Astrocyte (in vitro differentiated cells and primary cell): Measurements from ENCODE around the gene EME1. TPM values are rescaled to one million over a fixed set of nuclear protein-coding genes. Genes with fewer than 3 reads are reported as not detected.
A peak's percentile ranks its signal among the peaks of the same experiment; 100 is the strongest.

ENCODE experiments used
- DNase-seq: peaks from one replicate; pipeline ENCODE4 v3.0.0-alpha.2; 2010; ENCODE audit warnings: low read depth
- FAIRE-seq: peaks from 2 replicates; lab custom pipeline; 2011; peaks lifted over from hg19 to GRCh38; lab: Jason Lieb, UNC
- H2AFZ ChIP-seq: 2 replicates; pipeline ENCODE4 v1.6.0; 2012; ENCODE audit warnings: low read depth, low read length, inconsistent platforms
- H3K27ac ChIP-seq: 2 replicates; pipeline ENCODE4 v1.5.1; 2011; ENCODE audit warnings: low read depth, low read length, inconsistent platforms
- H3K27me3 ChIP-seq: 2 replicates; pipeline ENCODE4 v1.6.0; 2011; ENCODE audit warnings: low read length, inconsistent platforms; ENCODE audit not compliant: insufficient read depth
- H3K36me3 ChIP-seq: 2 replicates; pipeline ENCODE4 v1.5.1; 2011; ENCODE audit warnings: low read length, inconsistent platforms; ENCODE audit not compliant: insufficient read depth
- H3K4me1 ChIP-seq: 2 replicates; pipeline ENCODE4 v1.5.1; 2011; ENCODE audit warnings: low read length, inconsistent platforms; ENCODE audit not compliant: insufficient read depth
- H3K4me2 ChIP-seq: 2 replicates; pipeline ENCODE4 v1.6.0; 2012; ENCODE audit warnings: low read length, inconsistent platforms
- H3K4me3 ChIP-seq: 2 replicates; pipeline ENCODE4 v1.5.1; 2011; ENCODE audit warnings: low read depth, mild to moderate bottlenecking, low read length, inconsistent platforms; ENCODE audit not compliant: insufficient read depth
- H3K79me2 ChIP-seq: 2 replicates; pipeline ENCODE4 v1.6.0; 2012; ENCODE audit warnings: mild to moderate bottlenecking, low read length, inconsistent platforms; ENCODE audit not compliant: insufficient read depth
- H3K9ac ChIP-seq: 2 replicates; pipeline ENCODE4 v1.6.0; 2012; ENCODE audit warnings: mild to moderate bottlenecking, low read length, inconsistent platforms
- H3K9me3 ChIP-seq: 2 replicates; pipeline ENCODE4 v1.5.1; 2012; ENCODE audit warnings: low read depth, mild to moderate bottlenecking, low read length, inconsistent platforms; ENCODE audit not compliant: insufficient read depth
- H4K20me1 ChIP-seq: 2 replicates; pipeline ENCODE4 v1.6.0; 2012; ENCODE audit warnings: low read length, inconsistent platforms; ENCODE audit not compliant: insufficient read depth
- H3K27ac Mint-ChIP-seq: one replicate; pipeline ENCODE4 v1.8.0; 2021; ENCODE audit warnings: mild to moderate bottlenecking, mixed read lengths; ENCODE audit not compliant: unreplicated experiment
- H3K27me3 Mint-ChIP-seq: one replicate; pipeline ENCODE4 v1.8.0; 2021; ENCODE audit warnings: low read depth, mixed read lengths; ENCODE audit not compliant: unreplicated experiment
- H3K36me3 Mint-ChIP-seq: one replicate; pipeline ENCODE4 v1.8.0; 2021; ENCODE audit warnings: low read depth, mixed read lengths; ENCODE audit not compliant: unreplicated experiment
- H3K4me1 Mint-ChIP-seq: one replicate; pipeline ENCODE4 v1.8.0; 2021; ENCODE audit warnings: low read depth, mixed read lengths; ENCODE audit not compliant: unreplicated experiment
- H3K4me3 Mint-ChIP-seq: one replicate; pipeline ENCODE4 v1.8.0; 2021; ENCODE audit warnings: mild to moderate bottlenecking, moderate library complexity, mixed read lengths; ENCODE audit not compliant: unreplicated experiment
- H3K9me3 Mint-ChIP-seq: one replicate; pipeline ENCODE4 v1.8.0; 2021; ENCODE audit warnings: mild to moderate bottlenecking, mixed read lengths; ENCODE audit not compliant: unreplicated experiment
- CTCF ChIP-seq: IDR thresholded peaks from 2 replicates; pipeline ENCODE4 v1.5.1; 2011; ENCODE audit warnings: low read depth, mild to moderate bottlenecking, inconsistent platforms, low read length, moderate library complexity; ENCODE audit not compliant: insufficient read depth
- EZH2 ChIP-seq: IDR thresholded peaks from 2 replicates; pipeline ENCODE4 v1.6.1; 2012; ENCODE audit warnings: mild to moderate bottlenecking, low read length, inconsistent platforms; ENCODE audit not compliant: insufficient read depth
- total RNA-seq: library from RNA; stranded (reverse); gene quantifications from 2 replicates; pipeline ENCODE4 v1.2.1, GENCODE V29; 2021

EME1 gene
- total RNA-seq, 1 donor from 2014 or later = 3.1 TPM

GRCh38 chr17:50344731-50345365 is 28.2 kb upstream of the EME1 start:
- H3K36me3 Mint-ChIP-seq = peaks cover 2% of the 10 kb centered on the region
- FAIRE-seq = no peak

GRCh38 chr17:50345432-50346312 is 27.4 kb upstream of the EME1 start, which contains the start of gene XYLT2:
Gene XYLT2 (plus strand): TSS chr17:50346126. CDS start chr17:50346141, 15 bp downstream.
- H3K9me3 Mint-ChIP-seq = no peaks in the 10 kb centered on the region

More at GRCh38 chr17:50344731-50345365, 28.2 kb upstream of the EME1 start:
- Histone ChIP-seq H3K4me2 (peak overlapping the region; percentile 89), H3K9ac (no peak overlapping the region), H3K27me3 (peaks cover 2% of the 10 kb centered on the region), H3K79me2 (peaks cover 34% of the 10 kb centered on the region), H3K4me3 (no peak overlapping the region), H3K9me3 (no peaks in the 10 kb centered on the region), H3K36me3 (no peaks in the 10 kb centered on the region), H4K20me1 (peaks cover 20% of the 10 kb centered on the region), H3K4me1 (peaks cover 27% of the 10 kb centered on the region), H3K27ac (no peak overlapping the region), H2AFZ (no peak overlapping the region)
- Mint-ChIP-seq H3K9me3 (no peaks in the 10 kb centered on the region), H3K27me3 (no peaks in the 10 kb centered on the region), H3K27ac (peak overlapping the region; percentile 26), H3K4me1 (peaks cover 17% of the 10 kb centered on the region), H3K4me3 (peak overlapping the region; percentile 79)
- no peak for DNase-seq
- TF ChIP-seq CTCF (no peak), EZH2 (no peak)

More at GRCh38 chr17:50345432-50346312, 27.4 kb upstream of the EME1 start, which contains the start of gene XYLT2:
- H3K27ac Mint-ChIP-seq = peak within 1 kb of the TSS; percentile 62
- peaks cover 17% of the 10 kb centered on the region for H3K4me1 Mint-ChIP-seq
- peaks cover 2% of the 10 kb centered on the region for H3K27me3 ChIP-seq
- no peak for TF ChIP-seq EZH2
- TF ChIP-seq CTCF = no peak
- no peaks in the 10 kb centered on the region for H3K9me3 ChIP-seq
- peak within 1 kb of the TSS; percentile 89 for H3K9ac ChIP-seq
- peak within 1 kb of the TSS; percentile 96 for H3K4me3 ChIP-seq
- no peaks in the 10 kb centered on the region for H3K27me3 Mint-ChIP-seq
- H2AFZ ChIP-seq = peak within 1 kb of the TSS; percentile 96
- peaks cover 27% of the 10 kb centered on the region for H3K4me1 ChIP-seq
- peaks cover 25% of the 10 kb centered on the region for H4K20me1 ChIP-seq
- DNase-seq (peak; percentile 82), FAIRE-seq (no peak)
- peak within 1 kb of the TSS; percentile 89 for H3K4me2 ChIP-seq
- H3K27ac ChIP-seq = peak within 1 kb of the TSS; percentile 20
- H3K4me3 Mint-ChIP-seq = peak within 1 kb of the TSS; percentile 94
- H3K36me3 ChIP-seq = no peaks in the 10 kb centered on the region
- H3K79me2 ChIP-seq = peaks cover 38% of the 10 kb centered on the region
- H3K36me3 Mint-ChIP-seq = peaks cover 2% of the 10 kb centered on the region
